Activated T-helper 1 cell treated with anti-CD3 and anti-CD28 coated beads, Interleukin-12 subunit alpha, Interleukin-12 subunit beta, Interleukin-2, Interleukin-4 antibody, amounts not matched to agents 30 ng/mL and 10 ng/mL and 1 ng/mL, durations not matched to agents 14 hours and 24 hours and 36 hours (primary cell): ENCODE results near the gene HOXB2. TPM values are rescaled to one million over a fixed set of nuclear protein-coding genes. Genes with fewer than 3 reads are reported as not detected.

Source experiments
- DNase-seq: peaks from one replicate; pipeline ENCODE4 v3.0.0; 2021; ENCODE audit warnings: low spot score
- H3K27ac Mint-ChIP-seq: one replicate; pipeline ENCODE4 v1.8.0; 2021; ENCODE audit warnings: mild to moderate bottlenecking, mixed read lengths
- H3K27me3 Mint-ChIP-seq: one replicate; pipeline ENCODE4 v1.8.0; 2022; ENCODE audit warnings: mild to moderate bottlenecking, moderate library complexity, mixed read lengths; ENCODE audit not compliant: insufficient read depth
- H3K36me3 Mint-ChIP-seq: one replicate; pipeline ENCODE4 v1.8.0; 2021; ENCODE audit warnings: low read depth, mixed read lengths
- H3K4me1 Mint-ChIP-seq: one replicate; pipeline ENCODE4 v1.8.0; 2021; ENCODE audit warnings: low read depth, mixed read lengths
- H3K4me3 Mint-ChIP-seq: one replicate; pipeline ENCODE4 v1.8.0; 2021; ENCODE audit warnings: mild to moderate bottlenecking, moderate library complexity, mixed read lengths
- H3K9me3 Mint-ChIP-seq: one replicate; pipeline ENCODE4 v1.8.0; 2021; ENCODE audit warnings: mixed read lengths
- intact Hi-C: fragments of 100-400 bp; cut with micrococcal nuclease; formaldehyde crosslinking; loops from one replicate; pipeline ENCODE4 v1.15.1; 2024
- total RNA-seq: library from RNA; stranded (reverse); gene quantifications from 2 replicates; pipeline ENCODE4 v1.2.3, GENCODE V29; 2022

HOXB2 gene
- total RNA-seq, 1 donor from 2014 or later: 32.8 TPM

- DNase-seq: no peak
- Mint-ChIP-seq H3K36me3 (no peaks in the 10 kb centered on the region), H3K4me3 (no peak overlapping the region), H3K27me3 (peaks cover 22% of the 10 kb centered on the region), H3K9me3 (no peaks in the 10 kb centered on the region), H3K4me1 (peaks cover 25% of the 10 kb centered on the region), H3K27ac (no peak overlapping the region)
- intact Hi-C loops: no loop called here
These were observed 44.2 kb downstream of the HOXB2 start for GRCh38 chr17:48500435-48501426.

GRCh38 chr17:48499735-48500434 is 45.0 kb downstream of the HOXB2 start:
- Mint-ChIP-seq H3K36me3 (no peaks in the 10 kb centered on the region), H3K27me3 (peaks cover 27% of the 10 kb centered on the region), H3K9me3 (no peaks in the 10 kb centered on the region), H3K4me1 (peaks cover 17% of the 10 kb centered on the region), H3K27ac (no peak overlapping the region), H3K4me3 (no peak overlapping the region)
- intact Hi-C loops: no loop called here
- no peak for DNase-seq

- H3K4me3 Mint-ChIP-seq: no peak overlapping the region
- peaks cover 32% of the 10 kb centered on the region for H3K27me3 Mint-ChIP-seq
- H3K27ac Mint-ChIP-seq: no peak overlapping the region
- peaks cover 1% of the 10 kb centered on the region for H3K36me3 Mint-ChIP-seq
- DNase-seq: no peak
- H3K4me1 Mint-ChIP-seq: peaks cover 16% of the 10 kb centered on the region
- intact Hi-C loops: no loop called here
- H3K9me3 Mint-ChIP-seq: no peaks in the 10 kb centered on the region
These were observed 45.7 kb downstream of the HOXB2 start for GRCh38 chr17:48499248-48499647.

GRCh38 chr17:48498164-48498850 is 46.6 kb downstream of the HOXB2 start:
- Mint-ChIP-seq H3K27me3 (peaks cover 35% of the 10 kb centered on the region), H3K4me3 (no peak overlapping the region)
- intact Hi-C loops: no loop called here

GRCh38 chr17:48497103-48497502 is 47.8 kb downstream of the HOXB2 start:
- Mint-ChIP-seq H3K4me3 (no peak overlapping the region), H3K36me3 (peaks cover 1% of the 10 kb centered on the region), H3K27me3 (peaks cover 28% of the 10 kb centered on the region), H3K9me3 (no peaks in the 10 kb centered on the region), H3K4me1 (peaks cover 17% of the 10 kb centered on the region), H3K27ac (no peak overlapping the region)
- intact Hi-C loops: no loop called here
- no peak for DNase-seq

More at GRCh38 chr17:48498164-48498850, 46.6 kb downstream of the HOXB2 start:
- H3K36me3 Mint-ChIP-seq: peaks cover 1% of the 10 kb centered on the region
- no peak overlapping the region for H3K27ac Mint-ChIP-seq
- H3K9me3 Mint-ChIP-seq: no peaks in the 10 kb centered on the region
- DNase-seq: no peak
- H3K4me1 Mint-ChIP-seq: peaks cover 17% of the 10 kb centered on the region

GRCh38 chr17:48494335-48494734 is 50.6 kb downstream of the HOXB2 start:
- peaks cover 25% of the 10 kb centered on the region for H3K27me3 Mint-ChIP-seq
- DNase-seq: no peak
- H3K36me3 Mint-ChIP-seq: peaks cover 1% of the 10 kb centered on the region
- no peaks in the 10 kb centered on the region for H3K9me3 Mint-ChIP-seq
- H3K4me1 Mint-ChIP-seq: peaks cover 45% of the 10 kb centered on the region
- intact Hi-C loops: no loop called here
- no peak overlapping the region for H3K4me3 Mint-ChIP-seq
- H3K27ac Mint-ChIP-seq: peak overlapping the region; percentile 75

Other genes with a start within 250 kb of the HOXB2 start
- gene SKAP1, start 114.9 kb downstream of the HOXB2 start, total RNA-seq: 48.7 and 51.9 TPM in 2 replicates
- gene HOXB1, start 14.1 kb downstream of the HOXB2 start, total RNA-seq: not detected in 2 replicates
- gene HOXB4, start 33.2 kb upstream of the HOXB2 start, total RNA-seq: 3.8 and 4.2 TPM in 2 replicates
- gene HOXB3, start 45.1 kb upstream of the HOXB2 start, total RNA-seq: 2.5 and 2.8 TPM in 2 replicates
- gene HOXB5, start 48.7 kb upstream of the HOXB2 start, total RNA-seq: 0.10 TPM in 1 of 2 replicates, not detected in the other
- gene HOXB6, start 59.9 kb upstream of the HOXB2 start, total RNA-seq: 0.71 and 0.99 TPM in 2 replicates
- gene HOXB7, start 65.9 kb upstream of the HOXB2 start, total RNA-seq: 0.49 and 0.51 TPM in 2 replicates
- gene HOXB8, start 70.2 kb upstream of the HOXB2 start, total RNA-seq: not detected in 2 replicates
- gene HOXB9, start 81.2 kb upstream of the HOXB2 start, total RNA-seq: 0.27 and 0.39 TPM in 2 replicates
- gene PRAC1, start 177.4 kb upstream of the HOXB2 start, total RNA-seq: not detected in 2 replicates
- not detected in 2 replicates for gene PRAC2, start 178.1 kb upstream of the HOXB2 start, total RNA-seq
- not detected in 2 replicates for gene HOXB13, start 183.6 kb upstream of the HOXB2 start, total RNA-seq